DOHH2 (cell line): ENCODE results near the gene SP100.

Source experiments
- H3F3A ChIP-seq: fragments of 200-600 bp; sonication (generic), shearing (Covaris generic); 2 replicates; pipeline ENCODE4 v1.6.0; 2016; ENCODE audit warnings: antibody characterized with exemption, mild to moderate bottlenecking; ENCODE audit not compliant: control insufficient read depth, insufficient read depth
- H3K27ac ChIP-seq: fragments of 200-600 bp; sonication (generic); 2 replicates; pipeline ENCODE4 v1.5.1; 2014; ENCODE audit warnings: low read depth, mild to moderate bottlenecking, low read length, moderate library complexity
- H3K27me3 ChIP-seq: fragments of 200-600 bp; sonication (generic); 2 replicates; pipeline ENCODE4 v1.6.1; 2014; ENCODE audit warnings: mild to moderate bottlenecking, low read length, mixed read lengths; ENCODE audit not compliant: control insufficient read depth
- H3K36me3 ChIP-seq: fragments of 200-600 bp; sonication (generic); 2 replicates; pipeline ENCODE4 v1.6.1; 2014; ENCODE audit warnings: mild to moderate bottlenecking, low read length, moderate library complexity, mixed read lengths; ENCODE audit not compliant: control insufficient read depth
- H3K4me1 ChIP-seq: fragments of 200-600 bp; sonication (generic); 2 replicates; pipeline ENCODE4 v1.6.1; 2014; ENCODE audit warnings: mild to moderate bottlenecking, low read length, mixed read lengths; ENCODE audit not compliant: control insufficient read depth
- H3K4me2 ChIP-seq: fragments of 200-600 bp; sonication (generic); 2 replicates; pipeline ENCODE4 v1.6.0; 2014; ENCODE audit warnings: mild to moderate bottlenecking, low read length, moderate library complexity
- H3K4me3 ChIP-seq: fragments of 200-600 bp; sonication (generic); 2 replicates; pipeline ENCODE4 v1.5.1; 2014; ENCODE audit warnings: mild to moderate bottlenecking, low read length, mixed read lengths
- H3K79me2 ChIP-seq: fragments of 200-600 bp; sonication (generic); 2 replicates; pipeline ENCODE4 v1.6.1; 2014; ENCODE audit warnings: mild to moderate bottlenecking, low read length, mixed read lengths; ENCODE audit not compliant: control insufficient read depth
- H3K9me2 ChIP-seq: fragments of 200-600 bp; sonication (generic); replicated peaks from 2 replicates; pipeline ENCODE4 v1.6.1; 2014; ENCODE audit warnings: mild to moderate bottlenecking, low read length, mixed read lengths; ENCODE audit not compliant: control insufficient read depth
- H3K9me3 ChIP-seq: fragments of 200-600 bp; sonication (generic); 2 replicates; pipeline ENCODE4 v1.6.1; 2014; ENCODE audit warnings: antibody characterized with exemption, low read length, mixed read lengths; ENCODE audit not compliant: control insufficient read depth, insufficient read depth
- H4K20me1 ChIP-seq: fragments of 200-600 bp; sonication (generic); 2 replicates; pipeline ENCODE4 v1.6.0; 2014; ENCODE audit warnings: low read depth, mild to moderate bottlenecking, antibody characterized with exemption, low read length, moderate library complexity; ENCODE audit not compliant: control insufficient read depth, insufficient read depth
- EZH2phosphoT487 ChIP-seq: fragments of 200-600 bp; sonication (generic); IDR thresholded peaks from 2 replicates; pipeline ENCODE4 v1.6.1; 2017; ENCODE audit warnings: borderline replicate concordance, mild to moderate bottlenecking, antibody characterized with exemption, low read length, moderate library complexity, mixed read lengths
- TF ChIP-seq, protein P1 (sequence below): fragments of 200-600 bp; sonication (generic); IDR thresholded peaks from one replicate; pipeline ENCODE4 v1.5.1; 2014; ENCODE audit warnings: antibody characterized with exemption, mild to moderate bottlenecking, low read depth, low read length; ENCODE audit not compliant: poor library complexity, severe bottlenecking

SP100 gene

DNA sequence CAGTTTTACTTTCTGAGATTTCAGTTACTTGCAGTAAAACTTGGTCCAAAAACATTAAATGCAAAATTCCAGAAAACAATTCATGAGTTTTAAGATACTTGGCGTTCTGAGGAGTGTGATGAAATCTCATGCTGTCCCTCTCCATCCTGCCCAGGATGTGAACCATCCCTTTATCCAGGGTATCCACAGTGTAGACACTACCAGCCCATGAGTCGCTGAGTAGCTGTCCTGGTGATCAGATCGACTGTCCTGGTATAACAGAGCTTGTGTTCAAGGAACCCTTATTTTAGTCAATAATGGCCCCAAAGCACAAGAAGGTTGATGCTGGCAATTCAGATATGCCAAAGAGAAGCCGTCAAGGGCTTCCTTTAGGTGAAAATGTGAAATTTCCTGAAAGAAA, 3.2 kb downstream of the SP100 start:
- H3K36me3 ChIP-seq, result peaks cover 21% of the 10 kb centered on the region
- peak overlapping the region; percentile 93 for H3K4me2 ChIP-seq
- peaks cover 59% of the 10 kb centered on the region for H3K79me2 ChIP-seq
- peaks cover 17% of the 10 kb centered on the region for H3F3A ChIP-seq
- no peaks in the 10 kb centered on the region for H3K27me3 ChIP-seq
- no peak overlapping the region for H3K27ac ChIP-seq
- no peaks in the 10 kb centered on the region for H3K9me2 ChIP-seq
- H3K4me3 ChIP-seq, result peak overlapping the region; percentile 19; the same call in 1 of the 2 replicates
- no peak for TF ChIP-seq EZH2phosphoT487
- TF ChIP-seq, protein P1, sequence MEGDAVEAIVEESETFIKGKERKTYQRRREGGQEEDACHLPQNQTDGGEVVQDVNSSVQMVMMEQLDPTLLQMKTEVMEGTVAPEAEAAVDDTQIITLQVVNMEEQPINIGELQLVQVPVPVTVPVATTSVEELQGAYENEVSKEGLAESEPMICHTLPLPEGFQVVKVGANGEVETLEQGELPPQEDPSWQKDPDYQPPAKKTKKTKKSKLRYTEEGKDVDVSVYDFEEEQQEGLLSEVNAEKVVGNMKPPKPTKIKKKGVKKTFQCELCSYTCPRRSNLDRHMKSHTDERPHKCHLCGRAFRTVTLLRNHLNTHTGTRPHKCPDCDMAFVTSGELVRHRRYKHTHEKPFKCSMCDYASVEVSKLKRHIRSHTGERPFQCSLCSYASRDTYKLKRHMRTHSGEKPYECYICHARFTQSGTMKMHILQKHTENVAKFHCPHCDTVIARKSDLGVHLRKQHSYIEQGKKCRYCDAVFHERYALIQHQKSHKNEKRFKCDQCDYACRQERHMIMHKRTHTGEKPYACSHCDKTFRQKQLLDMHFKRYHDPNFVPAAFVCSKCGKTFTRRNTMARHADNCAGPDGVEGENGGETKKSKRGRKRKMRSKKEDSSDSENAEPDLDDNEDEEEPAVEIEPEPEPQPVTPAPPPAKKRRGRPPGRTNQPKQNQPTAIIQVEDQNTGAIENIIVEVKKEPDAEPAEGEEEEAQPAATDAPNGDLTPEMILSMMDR, result no peak
- H4K20me1 ChIP-seq, result no peaks in the 10 kb centered on the region
- peaks cover 32% of the 10 kb centered on the region for H3K4me1 ChIP-seq
- H3K9me3 ChIP-seq, result no peaks in the 10 kb centered on the region

DNA sequence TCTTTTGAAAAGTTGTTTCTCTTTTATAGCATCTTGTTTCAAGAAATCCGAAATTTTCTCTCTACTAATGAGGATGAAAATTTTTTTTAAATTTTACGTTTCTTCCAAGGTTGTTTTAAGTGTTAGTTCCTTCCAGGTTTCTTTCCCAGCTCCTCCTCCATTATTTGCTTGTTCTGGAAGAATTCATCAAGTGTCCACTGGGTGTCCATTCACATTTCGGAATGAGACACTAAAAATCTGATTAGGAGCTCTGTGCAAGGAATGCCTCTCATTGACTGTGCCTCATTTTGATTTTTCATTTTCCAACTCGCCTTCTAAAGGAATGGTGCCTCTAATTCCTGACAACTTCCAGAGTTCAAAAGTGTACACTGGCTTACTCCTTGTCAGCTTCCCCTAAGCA, 6.1 kb downstream of the SP100 start:
- no peak overlapping the region for H3K27ac ChIP-seq
- no peaks in the 10 kb centered on the region for H3K9me3 ChIP-seq
- no peaks in the 10 kb centered on the region for H3K27me3 ChIP-seq
- H3K4me3 ChIP-seq, result no peak overlapping the region
- H4K20me1 ChIP-seq, result no peaks in the 10 kb centered on the region
- no peak overlapping the region for H3K4me2 ChIP-seq
- H3F3A ChIP-seq, result 0 out of 2 replicates have a peak, but pooled peaks cover 6% of the 10 kb centered on the region
- H3K9me2 ChIP-seq, result no peaks in the 10 kb centered on the region
- H3K79me2 ChIP-seq, result peaks cover 79% of the 10 kb centered on the region
- peaks cover 17% of the 10 kb centered on the region for H3K4me1 ChIP-seq
- TF ChIP-seq, protein P1, result no peak
- no peak for TF ChIP-seq EZH2phosphoT487
- peaks cover 21% of the 10 kb centered on the region for H3K36me3 ChIP-seq

DNA sequence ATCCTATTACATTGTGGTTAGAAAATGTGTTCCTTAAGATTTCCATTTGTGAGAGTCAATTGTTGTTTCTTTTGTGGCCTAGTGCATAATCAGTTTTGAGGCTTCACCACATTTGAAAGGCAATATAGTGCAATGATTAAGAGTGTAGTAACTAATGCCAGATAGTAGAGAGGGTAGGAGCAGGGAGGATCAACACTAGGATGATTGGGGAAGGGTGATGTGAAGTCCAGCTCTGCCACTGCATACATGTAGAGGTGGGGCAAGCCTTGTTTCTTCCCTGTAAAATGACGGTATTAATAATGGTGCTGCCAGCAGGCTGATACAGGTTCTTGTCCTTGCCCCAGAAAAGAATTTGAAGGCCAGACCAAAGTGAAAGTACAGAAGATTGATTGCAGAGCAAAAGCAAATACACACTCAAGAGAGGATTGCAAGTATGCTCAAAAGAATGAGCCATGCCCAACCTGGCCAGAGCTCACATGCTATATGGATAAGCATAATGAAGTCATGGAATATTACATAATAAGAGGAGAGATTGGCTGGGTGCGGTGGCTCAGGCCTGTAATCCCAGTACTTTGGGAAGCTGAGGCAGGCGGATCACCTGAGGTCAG, 8.0 kb downstream of the SP100 start:
- TF ChIP-seq, protein P1, result no peak
- no peak for TF ChIP-seq EZH2phosphoT487
- Histone ChIP-seq H3K4me3 (no peak overlapping the region), H3K9me2 (no peaks in the 10 kb centered on the region), H3K36me3 (peaks cover 21% of the 10 kb centered on the region), H3K9me3 (no peaks in the 10 kb centered on the region), H3F3A (0 out of 2 replicates have a peak, but pooled peaks cover 6% of the 10 kb centered on the region), H3K4me2 (no peak overlapping the region), H3K4me1 (peaks cover 4% of the 10 kb centered on the region), H3K79me2 (peaks cover 69% of the 10 kb centered on the region), H3K27me3 (no peaks in the 10 kb centered on the region), H4K20me1 (no peaks in the 10 kb centered on the region), H3K27ac (no peak overlapping the region)
